Neural progenitor cell (in vitro differentiated cells): ENCODE results near the gene NT5C1A. TPM values are rescaled to one million over a fixed set of nuclear protein-coding genes. Genes with fewer than 3 reads are reported as not detected.

ENCODE experiments used
- DNase-seq: peaks from one replicate; pipeline ENCODE4 v3.0.0-alpha.2; 2016; ENCODE audit warnings: low spot score
- H2AFZ ChIP-seq: fragments of 200-600 bp; sonication (generic); replicated peaks from 2 replicates; pipeline ENCODE4 v1.6.1; 2016; ENCODE audit warnings: antibody characterized with exemption
- H3F3A ChIP-seq: fragments of 200-600 bp; sonication (generic); 2 replicates; pipeline ENCODE4 v1.6.1; 2016; ENCODE audit warnings: antibody characterized with exemption, low read depth
- H3K27ac ChIP-seq: fragments of 200-600 bp; sonication (generic); 2 replicates; pipeline ENCODE4 v1.5.1; 2016; ENCODE audit warnings: mild to moderate bottlenecking
- H3K27me3 ChIP-seq: fragments of 200-600 bp; sonication (generic); 2 replicates; pipeline ENCODE4 v1.6.1; 2016; ENCODE audit warnings: mild to moderate bottlenecking, moderate library complexity
- H3K36me3 ChIP-seq: fragments of 200-600 bp; sonication (generic); 2 replicates; pipeline ENCODE4 v1.5.1; 2016
- H3K4me1 ChIP-seq: fragments of 200-600 bp; sonication (generic); 2 replicates; pipeline ENCODE4 v1.6.1; 2016; ENCODE audit warnings: mixed run types
- H3K4me2 ChIP-seq: fragments of 200-600 bp; sonication (generic); 2 replicates; pipeline ENCODE4 v1.6.1; 2016
- H3K4me3 ChIP-seq: fragments of 200-600 bp; sonication (generic); 2 replicates; pipeline ENCODE4 v1.5.1; 2016
- H3K79me2 ChIP-seq: fragments of 200-600 bp; sonication (generic); 2 replicates; pipeline ENCODE4 v1.6.1; 2016; ENCODE audit warnings: low read depth
- H3K9ac ChIP-seq: fragments of 200-600 bp; sonication (generic); 2 replicates; pipeline ENCODE4 v1.6.1; 2016
- H3K9me3 ChIP-seq: fragments of 200-600 bp; sonication (generic); 2 replicates; pipeline ENCODE4 v1.5.1; 2016; ENCODE audit warnings: low read depth
- H4K20me1 ChIP-seq: fragments of 200-600 bp; sonication (generic); 2 replicates; pipeline ENCODE4 v1.6.1; 2016; ENCODE audit warnings: low read depth
- H3K27ac Mint-ChIP-seq: 3 replicates; pipeline ENCODE4 v1.8.0; 2021; ENCODE audit warnings: mixed read lengths
- H3K27me3 Mint-ChIP-seq: 2 replicates; pipeline ENCODE4 v1.8.0; 2022; ENCODE audit warnings: low read depth, mild to moderate bottlenecking, inconsistent platforms, moderate library complexity, mixed read lengths; ENCODE audit not compliant: insufficient read depth
- H3K36me3 Mint-ChIP-seq: 3 replicates; pipeline ENCODE4 v1.8.0; 2021; ENCODE audit warnings: mixed read lengths
- H3K4me1 Mint-ChIP-seq: 3 replicates; pipeline ENCODE4 v1.8.0; 2021; ENCODE audit warnings: mixed read lengths
- H3K4me3 Mint-ChIP-seq: 3 replicates; pipeline ENCODE4 v1.8.0; 2021; ENCODE audit warnings: mild to moderate bottlenecking, moderate library complexity, mixed read lengths
- H3K9me3 Mint-ChIP-seq: 3 replicates; pipeline ENCODE4 v1.8.0; 2020; ENCODE audit warnings: mixed read lengths
- CTCF ChIP-seq: fragments of 200-600 bp; sonication (generic); IDR thresholded peaks from 2 replicates; pipeline ENCODE4 v1.5.1; 2017; ENCODE audit warnings: antibody characterized with exemption, mild to moderate bottlenecking
- EZH2 ChIP-seq: fragments of 200-600 bp; sonication (generic); IDR thresholded peaks from 2 replicates; pipeline ENCODE4 v1.6.1; 2017; ENCODE audit warnings: antibody characterized with exemption, mild to moderate bottlenecking, moderate library complexity
- EZH2phosphoT487 ChIP-seq: fragments of 200-600 bp; sonication (generic); IDR thresholded peaks from 2 replicates; pipeline ENCODE4 v1.6.1; 2017; ENCODE audit warnings: antibody characterized with exemption
- total RNA-seq: library from RNA; depleted of rRNA; stranded (reverse); fragments of >200 nt; gene quantifications from 2 replicates; pipeline ENCODE4 v1.2.3, GENCODE V29; 2015; ENCODE audit warnings: low replicate concordance

The NT5C1A gene
- total RNA-seq, 1 donor from 2014 or later: not detected

GRCh38 chr1:39681294-39681693 is 9.4 kb upstream of the NT5C1A start:
- DNase-seq: no peak
- H4K20me1 ChIP-seq: no peaks in the 10 kb centered on the region
- H3F3A ChIP-seq: no peaks in the 10 kb centered on the region
- no peak overlapping the region for H3K4me3 ChIP-seq
- H3K27ac ChIP-seq: no peak overlapping the region
- Mint-ChIP-seq H3K4me3 (no peak overlapping the region), H3K9me3 (peaks cover 2% of the 10 kb centered on the region), H3K27ac (no peak overlapping the region), H3K36me3 (peaks cover 2% of the 10 kb centered on the region), H3K27me3 (peaks cover 27% of the 10 kb centered on the region), H3K4me1 (peaks cover 12% of the 10 kb centered on the region)
- TF ChIP-seq EZH2: no peak
- no peak for TF ChIP-seq CTCF
- TF ChIP-seq EZH2phosphoT487: no peak
- no peaks in the 10 kb centered on the region for H3K9me3 ChIP-seq
- no peaks in the 10 kb centered on the region for H3K4me1 ChIP-seq
- no peak overlapping the region for H3K9ac ChIP-seq
- H3K27me3 ChIP-seq: peaks cover 100% of the 10 kb centered on the region
- no peaks in the 10 kb centered on the region for H3K36me3 ChIP-seq
- no peaks in the 10 kb centered on the region for H3K79me2 ChIP-seq
- H2AFZ ChIP-seq: no peak overlapping the region
- H3K4me2 ChIP-seq: no peak overlapping the region

- Mint-ChIP-seq H3K9me3 (peaks cover 2% of the 10 kb centered on the region), H3K27ac (no peak overlapping the region), H3K27me3 (peaks cover 26% of the 10 kb centered on the region), H3K4me3 (no peak overlapping the region), H3K36me3 (peaks cover 2% of the 10 kb centered on the region), H3K4me1 (peaks cover 12% of the 10 kb centered on the region)
- H3K79me2 ChIP-seq: no peaks in the 10 kb centered on the region
- no peaks in the 10 kb centered on the region for H4K20me1 ChIP-seq
- no peaks in the 10 kb centered on the region for H3F3A ChIP-seq
- no peaks in the 10 kb centered on the region for H3K4me1 ChIP-seq
- H3K4me3 ChIP-seq: no peak overlapping the region
- no peak overlapping the region for H3K9ac ChIP-seq
- no peaks in the 10 kb centered on the region for H3K9me3 ChIP-seq
- no peak overlapping the region for H2AFZ ChIP-seq
- no peak overlapping the region for H3K27ac ChIP-seq
- H3K36me3 ChIP-seq: no peaks in the 10 kb centered on the region
- peaks cover 100% of the 10 kb centered on the region for H3K27me3 ChIP-seq
- DNase-seq: no peak
- no peak overlapping the region for H3K4me2 ChIP-seq
- TF ChIP-seq EZH2 (no peak), CTCF (no peak), EZH2phosphoT487 (no peak)
Observed at GRCh38 chr1:39680751-39681150, 8.8 kb upstream of the NT5C1A start.

GRCh38 chr1:39679821-39680220 is 7.9 kb upstream of the NT5C1A start:
- TF ChIP-seq EZH2 (no peak), EZH2phosphoT487 (no peak), CTCF (no peak)
- H3F3A ChIP-seq: no peaks in the 10 kb centered on the region
- H3K4me2 ChIP-seq: no peak overlapping the region
- peaks cover 2% of the 10 kb centered on the region for H3K36me3 Mint-ChIP-seq
- peaks cover 12% of the 10 kb centered on the region for H3K4me1 Mint-ChIP-seq
- no peaks in the 10 kb centered on the region for H3K79me2 ChIP-seq
- H4K20me1 ChIP-seq: no peaks in the 10 kb centered on the region
- H3K27ac ChIP-seq: no peak overlapping the region
- H3K9me3 ChIP-seq: no peaks in the 10 kb centered on the region
- H3K27me3 ChIP-seq: peaks cover 100% of the 10 kb centered on the region
- H3K9me3 Mint-ChIP-seq: no peaks in the 10 kb centered on the region
- peaks cover 18% of the 10 kb centered on the region for H3K27me3 Mint-ChIP-seq
- H3K9ac ChIP-seq: no peak overlapping the region
- no peak overlapping the region for H3K4me3 Mint-ChIP-seq
- H3K36me3 ChIP-seq: no peaks in the 10 kb centered on the region
- H3K4me1 ChIP-seq: no peaks in the 10 kb centered on the region
- H3K4me3 ChIP-seq: no peak overlapping the region
- H2AFZ ChIP-seq: no peak overlapping the region
- no peak for DNase-seq
- H3K27ac Mint-ChIP-seq: no peak overlapping the region
